ENCODE results near the gene PTPRN2. TPM values are rescaled to one million over a fixed set of nuclear protein-coding genes. Genes with fewer than 3 reads are reported as not detected.
A peak's percentile ranks its signal among the peaks of the same experiment; 100 is the strongest.

PTPRN2 gene
- total and polyA plus RNA-seq, 8 donors, result 4.9 to 136 (median 46.8) TPM

GRCh38 chr7:157587805-157588560 is 999.6 kb downstream of the PTPRN2 start:
- intact Hi-C loops (cut with DNase I; ENCODE audit: low total_unique reads), result no loop called here
- H3K9me3 ChIP-seq, result no peaks in the 10 kb centered on the region
- no peak overlapping the region for H3K4me3 ChIP-seq
- peaks cover 0 to 21% (median 4%) of the 10 kb centered on the region in 4 donors for H3K36me3 ChIP-seq
- H3K4me1 ChIP-seq, result no peaks in the 10 kb centered on the region
- WGBS, 5 donors, result 79 to 88% (median 83%) methylated on average over 25 to 34 of the region's 34 CpGs
- no peak overlapping the region for H3K27ac ChIP-seq
- DNase-seq, result no peak
- TF ChIP-seq POLR2AphosphoS5 (IDR thresholded peaks at IDR 0.05) (no peak), EP300 (IDR thresholded peaks at IDR 0.05) (no peak), POLR2A (IDR thresholded peaks at IDR 0.05) (no peak), CTCF (IDR thresholded peaks at IDR 0.05) (no peak)
- H3K27me3 ChIP-seq, result peaks cover 0 to 10% (median 0%) of the 10 kb centered on the region in 3 donors

- no peak for TF ChIP-seq POLR2AphosphoS5 (IDR thresholded peaks at IDR 0.05)
- no peak for TF ChIP-seq EP300 (IDR thresholded peaks at IDR 0.05)
- no peak for TF ChIP-seq CTCF (IDR thresholded peaks at IDR 0.05)
- no peak for TF ChIP-seq POLR2A (IDR thresholded peaks at IDR 0.05)
Observed at GRCh38 chr7:157587051-157587804, 1000.4 kb downstream of the PTPRN2 start.

GRCh38 chr7:157586426-157586955 is 1001.1 kb downstream of the PTPRN2 start:
- peaks cover 0 to 10% (median 0%) of the 10 kb centered on the region in 3 donors for H3K27me3 ChIP-seq
- WGBS, 5 donors, result 82 to 97% (median 95%) methylated on average over 11 to 15 of the region's 15 CpGs
- intact Hi-C loops (cut with DNase I; ENCODE audit: low total_unique reads), result no loop called here
- H3K4me1 ChIP-seq, result no peaks in the 10 kb centered on the region
- H3K4me3 ChIP-seq, result no peak overlapping the region
- H3K27ac ChIP-seq, result no peak overlapping the region
- no peak for TF ChIP-seq CTCF (IDR thresholded peaks at IDR 0.05)
- TF ChIP-seq POLR2A (IDR thresholded peaks at IDR 0.05), result no peak
- TF ChIP-seq POLR2AphosphoS5 (IDR thresholded peaks at IDR 0.05), result no peak
- TF ChIP-seq EP300 (IDR thresholded peaks at IDR 0.05), result no peak
- H3K9me3 ChIP-seq, result no peaks in the 10 kb centered on the region
- DNase-seq, result no peak
- H3K36me3 ChIP-seq, result peaks cover 0 to 11% (median 0%) of the 10 kb centered on the region in 4 donors

More at GRCh38 chr7:157587051-157587804, 1000.4 kb downstream of the PTPRN2 start:
- no peak for DNase-seq
- Histone ChIP-seq H3K27me3 (peaks cover 0 to 10% (median 0%) of the 10 kb centered on the region in 3 donors), H3K9me3 (no peaks in the 10 kb centered on the region), H3K4me3 (no peak overlapping the region), H3K27ac (no peak overlapping the region), H3K36me3 (peaks cover 0 to 13% (median under 1%) of the 10 kb centered on the region in 4 donors), H3K4me1 (no peaks in the 10 kb centered on the region)
- intact Hi-C loops (cut with DNase I; ENCODE audit: low total_unique reads), result no loop called here
- WGBS, 5 donors, result 81 to 90% (median 87%) methylated on average over 12 of the region's 12 CpGs

- TF ChIP-seq EP300 (IDR thresholded peaks at IDR 0.05) (no peak), POLR2A (IDR thresholded peaks at IDR 0.05) (no peak), CTCF (IDR thresholded peaks at IDR 0.05) (no peak), POLR2AphosphoS5 (IDR thresholded peaks at IDR 0.05) (no peak)
- DNase-seq, result peak in 1 of 2 donors; percentile 29
- H3K9me3 ChIP-seq, result no peaks in the 10 kb centered on the region
- WGBS, 5 donors, result 64 to 87% (median 75%) methylated on average over 19 to 21 of the region's 21 CpGs
- H3K27ac ChIP-seq, result no peak overlapping the region
- no peaks in the 10 kb centered on the region for H3K36me3 ChIP-seq
- H3K4me3 ChIP-seq, result no peak overlapping the region
- H3K4me1 ChIP-seq, result no peaks in the 10 kb centered on the region
- intact Hi-C loops (cut with DNase I; ENCODE audit: low total_unique reads), result no loop called here
- H3K27me3 ChIP-seq, result peaks cover 0 to 10% (median 0%) of the 10 kb centered on the region in 3 donors
Observed at GRCh38 chr7:157585113-157585861, 1002.3 kb downstream of the PTPRN2 start.
